HG02852 (cell line): ENCODE measurements around the gene RNASE13.
"Not testable (repeated sequence)": the region's sequence is repeated elsewhere in the genome, so short reads cannot be mapped to it uniquely, and the experiment has no call there.

Experiments used
- ATAC-seq: cut with Tn5 transposase; IDR thresholded peaks from one replicate; pipeline ENCODE4 v1.9.1; 2021; ENCODE audit warnings: mild to moderate bottlenecking, moderate library complexity; ENCODE audit not compliant: unreplicated experiment

RNASE13 gene

GRCh38 chr14:21043387-21043973 is 8.9 kb upstream of the RNASE13 start:
- no peak for ATAC-seq

DNA sequence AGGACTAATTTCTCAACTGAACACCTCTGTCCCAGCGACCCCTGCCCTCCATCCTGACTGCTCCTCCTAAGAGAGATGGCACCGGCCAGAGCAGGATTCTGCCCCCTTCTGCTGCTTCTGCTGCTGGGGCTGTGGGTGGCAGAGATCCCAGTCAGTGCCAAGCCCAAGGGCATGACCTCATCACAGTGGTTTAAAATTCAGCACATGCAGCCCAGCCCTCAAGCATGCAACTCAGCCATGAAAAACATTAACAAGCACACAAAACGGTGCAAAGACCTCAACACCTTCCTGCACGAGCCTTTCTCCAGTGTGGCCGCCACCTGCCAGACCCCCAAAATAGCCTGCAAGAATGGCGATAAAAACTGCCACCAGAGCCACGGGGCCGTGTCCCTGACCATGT is 8.3 kb upstream of the RNASE13 start:
- no peak for ATAC-seq

- ATAC-seq, result no peak
These were observed 7.2 kb upstream of the RNASE13 start, which contains the start of gene RNASE7 for GRCh38 chr14:21041676-21042433. RNASE7 (plus strand) TSS chr14:21042362; CDS start chr14:21042993, 631 bp downstream.

DNA sequence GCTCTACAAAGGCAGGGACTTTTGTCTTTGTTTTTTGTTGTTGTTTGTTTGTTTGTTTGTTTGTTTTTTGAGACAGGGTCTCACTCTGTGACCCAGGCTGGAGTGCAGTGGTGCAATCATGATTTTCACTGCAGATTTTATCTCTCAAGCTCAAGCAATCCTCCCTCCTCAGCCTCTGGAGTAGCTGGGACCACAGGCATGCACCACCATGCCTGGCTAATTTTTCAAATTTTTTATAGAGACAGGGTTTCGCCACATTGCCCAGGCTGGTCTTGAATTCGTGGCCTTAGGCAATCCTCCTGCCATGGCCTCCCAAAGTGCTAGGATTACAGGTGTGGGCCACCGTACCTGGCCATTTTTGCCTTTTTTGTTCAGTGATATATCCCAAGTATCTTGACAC is 6.3 kb upstream of the RNASE13 start:
- ATAC-seq, result not testable (repeated sequence)

DNA sequence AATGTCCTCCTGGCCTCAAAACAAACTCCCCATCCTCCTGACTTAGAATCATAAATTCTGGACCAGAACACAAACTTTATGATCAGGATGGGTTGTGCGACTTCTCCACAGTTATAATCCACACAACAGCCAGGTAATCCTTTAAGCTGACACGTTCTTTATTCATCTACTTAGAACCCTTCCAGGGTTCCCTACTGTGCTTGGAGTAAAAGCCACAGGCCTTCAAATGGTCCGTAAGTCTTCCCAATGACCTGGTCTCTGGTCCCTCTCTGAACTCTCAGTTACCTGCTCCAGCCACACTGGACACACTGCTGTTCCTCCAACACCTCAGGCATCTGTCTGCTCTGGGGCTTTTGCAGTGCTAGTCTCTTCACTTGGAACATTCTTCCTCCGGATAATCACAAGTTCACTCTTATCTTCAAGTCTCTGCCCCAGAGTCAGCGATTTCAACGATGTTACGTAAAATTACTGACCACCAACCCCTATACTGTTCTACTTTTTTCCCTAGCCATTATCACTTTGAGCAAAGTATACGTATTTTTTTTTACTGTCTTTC is 5.8 kb upstream of the RNASE13 start:
- no peak for ATAC-seq

DNA sequence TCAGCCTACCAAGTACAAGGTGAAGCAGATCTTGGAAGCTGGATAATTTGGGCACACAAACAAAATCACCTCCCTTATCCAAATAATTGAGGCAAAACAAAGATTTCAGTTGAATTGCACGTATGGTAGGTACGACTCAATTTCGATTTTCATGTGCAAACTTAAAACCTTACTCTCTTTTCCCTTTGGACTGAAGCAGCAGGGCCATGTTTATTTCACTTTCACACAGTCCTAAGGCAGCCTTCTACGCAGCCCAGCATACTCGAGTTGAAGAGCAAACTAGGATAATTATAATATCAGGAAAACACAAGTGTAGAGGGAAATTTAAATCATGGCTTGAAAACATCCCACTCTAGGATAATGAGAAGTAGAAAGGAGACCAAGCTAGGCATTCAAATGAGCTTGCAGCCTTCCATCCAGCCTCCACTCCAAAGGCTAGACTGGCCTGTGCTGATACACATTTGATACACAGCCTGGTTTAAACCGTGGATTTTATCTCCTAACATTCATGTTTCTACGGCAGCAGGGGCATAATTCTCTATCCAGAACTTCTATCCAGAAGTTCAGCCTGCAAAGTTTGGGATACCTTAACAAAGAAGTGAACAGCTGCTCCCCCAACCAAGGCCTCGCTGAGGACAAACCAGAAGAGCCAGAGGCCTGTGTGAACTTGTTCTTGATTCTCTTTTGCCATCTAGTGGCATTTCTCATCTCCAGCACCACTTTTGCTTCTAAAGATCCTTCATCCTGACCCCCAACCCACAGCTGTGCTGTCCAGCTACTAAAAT is 5.2 kb upstream of the RNASE13 start:
- ATAC-seq, result no peak

- no peak for ATAC-seq
These were observed 4.1 kb upstream of the RNASE13 start for GRCh38 chr14:21038441-21039422.

- ATAC-seq, result no peak
These were observed 2.5 kb upstream of the RNASE13 start for GRCh38 chr14:21037156-21037555.

GRCh38 chr14:21036751-21037150 is 2.1 kb upstream of the RNASE13 start:
- ATAC-seq, result no peak

- no peak for ATAC-seq
These were observed 1.4 kb downstream of the RNASE13 start for GRCh38 chr14:21033133-21033698.

DNA sequence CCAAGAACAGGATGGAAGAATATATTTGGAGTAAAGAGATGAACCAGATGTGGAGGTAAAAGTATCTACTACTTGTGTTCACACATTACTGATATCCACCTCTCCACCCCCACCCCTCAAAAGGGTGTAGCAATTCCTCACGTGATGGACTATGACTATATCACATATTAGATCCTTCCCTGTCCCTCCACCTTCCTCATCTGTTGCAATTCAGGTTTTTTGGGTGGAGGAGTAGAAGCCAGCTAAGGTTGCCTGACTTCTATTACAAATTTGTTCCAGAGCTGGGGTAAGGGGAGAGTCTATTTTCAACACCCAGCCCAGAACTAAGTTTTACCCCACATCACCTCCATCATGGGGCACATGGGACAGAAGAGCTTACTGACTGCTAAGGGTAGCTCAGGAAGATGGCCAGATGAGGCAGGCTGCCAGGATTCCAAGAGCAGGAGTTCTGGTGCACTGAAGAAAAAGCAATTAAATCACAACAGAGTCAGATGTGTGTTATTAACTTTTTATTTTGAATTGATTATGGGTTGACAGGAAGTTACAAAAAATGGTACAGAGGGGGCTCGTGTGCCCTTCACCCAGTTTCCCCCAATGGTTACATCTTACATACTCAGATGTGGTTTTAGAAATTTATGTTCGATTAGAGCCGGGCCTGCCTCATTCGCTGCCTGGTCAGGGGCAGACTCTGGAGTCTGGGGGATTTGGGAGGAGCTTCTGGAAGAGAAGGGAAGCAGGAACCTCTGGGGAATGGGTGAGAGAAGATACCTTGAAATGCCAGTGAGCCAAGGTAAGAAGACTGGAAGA is 2.1 kb downstream of the RNASE13 start:
- no peak for ATAC-seq

- no peak for ATAC-seq
These were observed 4.1 kb downstream of the RNASE13 start for GRCh38 chr14:21030531-21030930.

DNA sequence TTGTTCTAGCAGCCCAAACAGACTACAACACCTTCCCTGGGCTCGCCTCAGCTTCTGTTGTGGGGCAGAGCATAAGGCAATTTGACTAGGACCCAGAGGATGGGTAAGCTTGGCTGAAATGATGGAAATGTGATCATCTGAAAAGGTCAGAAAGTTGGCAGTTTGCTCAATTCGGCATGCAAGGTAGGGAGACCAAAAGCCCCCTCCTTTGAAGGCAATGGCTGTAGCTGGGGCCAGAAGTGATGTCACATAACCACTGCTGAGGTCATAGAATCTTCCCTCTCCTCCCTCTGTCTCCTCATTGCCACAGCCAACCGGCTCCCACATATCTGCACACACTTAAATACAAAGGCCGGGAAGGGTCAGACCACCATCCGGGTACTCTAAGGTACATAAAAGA is 4.7 kb downstream of the RNASE13 start, which contains the start of gene TPPP2:
TPPP2 (plus strand) TSS at position 301 of the 400 bp plus-strand sequence. CDS start 365 bp downstream, outside the sequence.
- ATAC-seq, result no peak

- no peak for ATAC-seq
These were observed 7.7 kb downstream of the RNASE13 start for GRCh38 chr14:21026988-21027315.

GRCh38 chr14:21026274-21026987 is 8.2 kb downstream of the RNASE13 start:
- ATAC-seq, result no peak

DNA sequence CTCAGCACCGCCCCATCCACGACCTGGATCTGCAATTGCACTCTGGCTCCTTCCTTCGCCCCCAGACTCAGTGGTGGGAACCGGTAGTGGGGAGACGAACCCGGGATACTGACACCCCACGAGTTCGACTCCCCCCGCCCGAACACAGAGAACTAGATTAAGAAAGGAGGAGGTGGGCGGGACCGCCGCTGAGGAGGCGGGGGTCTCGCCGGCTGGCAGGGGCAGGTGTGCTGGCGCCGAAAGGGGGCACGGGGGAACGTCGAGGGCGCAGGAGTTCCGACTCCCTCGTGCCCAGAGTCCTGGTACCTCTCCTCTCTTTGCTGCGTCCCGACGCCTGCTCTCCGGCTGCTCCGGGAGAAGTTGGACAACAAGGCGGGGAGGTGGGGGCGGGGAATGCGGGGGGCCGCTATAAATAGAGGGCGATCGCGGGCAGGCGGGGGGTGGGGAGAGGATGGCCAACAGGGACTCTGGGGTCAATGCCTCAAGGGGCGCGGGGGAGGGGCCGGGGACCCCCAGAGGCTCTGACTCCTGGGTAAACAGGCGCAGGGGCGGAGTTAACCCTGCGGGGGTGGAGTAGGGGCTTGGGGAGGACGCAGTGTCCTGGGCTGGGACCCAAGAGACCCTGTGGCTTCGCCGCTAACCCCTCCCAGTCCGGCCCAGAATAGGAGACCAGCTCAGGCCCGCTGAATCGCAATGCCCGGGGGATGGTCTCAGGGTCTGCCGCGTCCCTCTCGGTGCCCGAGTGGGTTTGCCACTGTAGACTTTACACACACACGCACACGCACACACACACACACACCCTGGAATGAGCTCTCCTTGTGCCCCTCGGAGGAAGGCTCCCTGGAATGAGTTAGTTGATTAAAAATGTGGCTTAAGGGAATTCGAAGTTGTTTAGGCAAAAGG is 9.0 kb downstream of the RNASE13 start:
- ATAC-seq, result no peak

DNA sequence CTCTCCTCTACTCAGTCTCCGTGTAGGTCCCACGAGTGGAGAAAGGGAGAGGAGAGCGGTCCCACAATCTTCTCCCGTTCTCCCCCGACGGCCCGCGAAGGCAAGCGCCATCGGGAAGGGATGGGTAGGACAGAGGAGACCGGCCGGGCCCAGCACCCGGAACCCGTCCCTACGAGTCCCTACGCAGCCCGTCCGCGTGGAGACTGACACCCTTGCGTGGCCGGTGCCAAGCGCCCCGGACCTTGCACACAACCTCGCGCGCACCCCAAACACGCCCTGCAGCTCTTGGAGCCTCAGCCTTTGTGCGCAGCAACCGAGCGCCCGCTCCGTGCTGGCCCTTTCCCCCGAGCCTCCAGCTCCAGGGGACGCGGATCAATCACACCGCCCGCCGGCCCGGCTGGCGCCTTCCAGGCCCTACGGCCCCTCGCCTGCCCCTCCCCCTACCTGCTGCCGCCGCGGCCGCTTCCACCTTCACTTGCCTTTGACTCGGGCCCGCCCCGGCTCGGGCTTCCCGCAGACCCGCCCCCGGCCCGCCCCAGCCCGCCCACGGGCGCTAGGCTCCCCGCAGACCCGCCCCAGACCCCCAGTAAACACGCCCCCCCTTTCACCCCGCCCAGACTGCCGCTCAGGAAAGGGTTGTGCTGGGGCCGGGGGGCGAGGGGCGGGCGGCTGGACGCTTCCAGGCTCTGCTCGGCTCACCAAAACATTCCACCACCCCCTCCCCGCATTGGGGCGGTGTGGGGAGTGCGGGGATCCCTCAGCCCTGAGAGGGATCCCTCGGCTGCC is 9.8 kb downstream of the RNASE13 start, which contains the start of gene NDRG2:
NDRG2 (minus strand) TSS at position 477 of the 786 bp plus-strand sequence. CDS start 1,746 bp downstream, outside the sequence.
- ATAC-seq, result peak; percentile 55
